NK-92 (cell line): ENCODE data around the gene MDH2.
"Not testable (repeated sequence)": the region's sequence is repeated elsewhere in the genome, so short reads cannot be mapped to it uniquely, and the experiment has no call there.

Experiments
- DNase-seq: peaks from one replicate; lab custom pipeline; 2025; ENCODE audit not compliant: unreplicated experiment; lab: John Stamatoyannopoulos, UW

The MDH2 gene

GRCh38 chr7:76047305-76047810 lies 548 bp upstream of the MDH2 start:
- no peak for DNase-seq

GRCh38 chr7:76048668-76048988 lies 722 bp downstream of the MDH2 start:
- DNase-seq: no peak

GRCh38 chr7:76049295-76049694 lies 1.4 kb downstream of the MDH2 start:
- DNase-seq: no peak

GRCh38 chr7:76050545-76050944 lies 2.6 kb downstream of the MDH2 start:
- no peak for DNase-seq

GRCh38 chr7:76051840-76052239 lies 3.9 kb downstream of the MDH2 start:
- no peak for DNase-seq

- DNase-seq: not testable (repeated sequence)
These were observed 4.8 kb downstream of the MDH2 start for GRCh38 chr7:76052681-76053080.

- no peak for DNase-seq
These were observed 5.6 kb downstream of the MDH2 start for GRCh38 chr7:76053461-76053860.

GRCh38 chr7:76054123-76055120 lies 6.5 kb downstream of the MDH2 start:
- no peak for DNase-seq

- DNase-seq: no peak
These were observed 8.3 kb downstream of the MDH2 start for GRCh38 chr7:76056241-76056640.

GRCh38 chr7:76057103-76057812 lies 9.4 kb downstream of the MDH2 start:
- no peak for DNase-seq

GRCh38 chr7:76057813-76058145 lies 9.9 kb downstream of the MDH2 start:
- no peak for DNase-seq

GRCh38 chr7:76058745-76059144 lies 10.8 kb downstream of the MDH2 start:
- DNase-seq: not testable (repeated sequence)

- DNase-seq: no peak
These were observed 12.9 kb downstream of the MDH2 start for GRCh38 chr7:76060842-76061241.

GRCh38 chr7:76062254-76062653 lies 14.3 kb downstream of the MDH2 start:
- no peak for DNase-seq

- DNase-seq: no peak
These were observed 15.2 kb downstream of the MDH2 start for GRCh38 chr7:76063114-76063513.

GRCh38 chr7:76063525-76063924 lies 15.6 kb downstream of the MDH2 start:
- DNase-seq: no peak

GRCh38 chr7:76064208-76064970 lies 16.5 kb downstream of the MDH2 start:
- no peak for DNase-seq

GRCh38 chr7:76065016-76065612 lies 17.2 kb downstream of the MDH2 start:
- no peak for DNase-seq

GRCh38 chr7:76066716-76067503 lies 19.0 kb downstream of the MDH2 start:
- no peak for DNase-seq

- DNase-seq: no peak
These were observed 21.3 kb downstream of the MDH2 start for GRCh38 chr7:76069238-76069638.
